ENCODE data around the gene CAB39L. TPM values are rescaled to one million over a fixed set of nuclear protein-coding genes. Genes with fewer than 3 reads are reported as not detected.
"Not testable (repeated sequence)": the region's sequence is repeated elsewhere in the genome, so short reads cannot be mapped to it uniquely, and the experiment has no call there.

The CAB39L gene
- total RNA-seq, 1 experiment from 2014 or later = 3.6 TPM

DNA sequence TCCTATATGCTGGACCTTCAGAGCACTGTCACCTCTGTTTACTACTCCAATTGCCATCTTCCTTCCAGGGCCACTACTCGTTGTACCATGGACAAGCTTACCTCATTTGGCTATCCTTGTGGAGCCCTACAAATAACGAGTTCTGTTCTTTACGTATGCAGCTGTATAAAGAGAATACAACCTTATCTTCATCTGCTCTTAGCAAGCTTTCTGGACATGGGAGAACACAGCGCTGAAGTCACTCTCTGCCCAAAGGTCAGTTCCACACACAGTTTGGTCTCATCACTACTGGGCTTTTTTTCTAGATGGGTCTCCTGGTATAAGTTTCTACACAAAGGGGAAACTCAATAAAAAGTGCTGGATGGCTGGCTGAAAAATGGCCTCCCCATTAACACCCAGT is 107.2 kb downstream of the CAB39L start:
- POLR2A ChIA-PET (ENCODE audit: low non-redundant PET) = no interaction called here
- TF ChIP-seq, protein P1, sequence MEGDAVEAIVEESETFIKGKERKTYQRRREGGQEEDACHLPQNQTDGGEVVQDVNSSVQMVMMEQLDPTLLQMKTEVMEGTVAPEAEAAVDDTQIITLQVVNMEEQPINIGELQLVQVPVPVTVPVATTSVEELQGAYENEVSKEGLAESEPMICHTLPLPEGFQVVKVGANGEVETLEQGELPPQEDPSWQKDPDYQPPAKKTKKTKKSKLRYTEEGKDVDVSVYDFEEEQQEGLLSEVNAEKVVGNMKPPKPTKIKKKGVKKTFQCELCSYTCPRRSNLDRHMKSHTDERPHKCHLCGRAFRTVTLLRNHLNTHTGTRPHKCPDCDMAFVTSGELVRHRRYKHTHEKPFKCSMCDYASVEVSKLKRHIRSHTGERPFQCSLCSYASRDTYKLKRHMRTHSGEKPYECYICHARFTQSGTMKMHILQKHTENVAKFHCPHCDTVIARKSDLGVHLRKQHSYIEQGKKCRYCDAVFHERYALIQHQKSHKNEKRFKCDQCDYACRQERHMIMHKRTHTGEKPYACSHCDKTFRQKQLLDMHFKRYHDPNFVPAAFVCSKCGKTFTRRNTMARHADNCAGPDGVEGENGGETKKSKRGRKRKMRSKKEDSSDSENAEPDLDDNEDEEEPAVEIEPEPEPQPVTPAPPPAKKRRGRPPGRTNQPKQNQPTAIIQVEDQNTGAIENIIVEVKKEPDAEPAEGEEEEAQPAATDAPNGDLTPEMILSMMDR (conservative IDR thresholded peaks at IDR 0.05; ENCODE audit: low read depth, low read length) = no peak
- TF ChIP-seq EZH2 (IDR thresholded peaks at IDR 0.05; ENCODE audit: borderline replicate concordance, low read depth, low read length, poor library complexity, severe bottlenecking) = no peak
- no peak overlapping the region for H3K27ac ChIP-seq (ENCODE audit: low read depth, low read length, poor library complexity, severe bottlenecking)
- no peaks in the 10 kb centered on the region for H3K4me1 ChIP-seq (ENCODE audit: insufficient read depth, low read length, poor library complexity, severe bottlenecking)
- H3K36me3 ChIP-seq (ENCODE audit: insufficient read depth, low read length, poor library complexity, severe bottlenecking) = no peaks in the 10 kb centered on the region
- CTCF ChIA-PET = no interaction called here
- H3K4me3 ChIP-seq (ENCODE audit: low read depth, low read length, poor library complexity, severe bottlenecking) = no peak overlapping the region
- intact Hi-C loops (cut with micrococcal nuclease; ENCODE audit: unreplicated experiment) = no loop called here
- no TSS peak for BruUV-seq (replicated peaks)
- H3K27me3 ChIP-seq (replicated peaks; ENCODE audit: insufficient read depth, low read depth, low read length, poor library complexity) = no peaks in the 10 kb centered on the region
- no peak for DNase-seq (ENCODE audit: low spot score)
- no peaks in the 10 kb centered on the region for H3K9me3 ChIP-seq (ENCODE audit: low read depth, low read length, poor library complexity, severe bottlenecking)

GRCh38 chr13:49330546-49330864 is 113.4 kb downstream of the CAB39L start:
- DNase-seq (ENCODE audit: low spot score) = no peak
- no peaks in the 10 kb centered on the region for H3K4me1 ChIP-seq (ENCODE audit: insufficient read depth, low read length, poor library complexity, severe bottlenecking)
- no peak overlapping the region for H3K27ac ChIP-seq (ENCODE audit: low read depth, low read length, poor library complexity, severe bottlenecking)
- BruUV-seq (replicated peaks) = no TSS peak
- CTCF ChIA-PET = no interaction called here
- intact Hi-C loops (cut with micrococcal nuclease; ENCODE audit: unreplicated experiment) = no loop called here
- no peak overlapping the region for H3K4me3 ChIP-seq (ENCODE audit: low read depth, low read length, poor library complexity, severe bottlenecking)
- no peaks in the 10 kb centered on the region for H3K36me3 ChIP-seq (ENCODE audit: insufficient read depth, low read length, poor library complexity, severe bottlenecking)
- TF ChIP-seq, protein P1 (conservative IDR thresholded peaks at IDR 0.05; ENCODE audit: low read depth, low read length) = no peak
- no peak for TF ChIP-seq EZH2 (IDR thresholded peaks at IDR 0.05; ENCODE audit: borderline replicate concordance, low read depth, low read length, poor library complexity, severe bottlenecking)
- H3K9me3 ChIP-seq (ENCODE audit: low read depth, low read length, poor library complexity, severe bottlenecking) = no peaks in the 10 kb centered on the region
- H3K27me3 ChIP-seq (replicated peaks; ENCODE audit: insufficient read depth, low read depth, low read length, poor library complexity) = no peaks in the 10 kb centered on the region
- POLR2A ChIA-PET (ENCODE audit: low non-redundant PET) = no interaction called here

DNA sequence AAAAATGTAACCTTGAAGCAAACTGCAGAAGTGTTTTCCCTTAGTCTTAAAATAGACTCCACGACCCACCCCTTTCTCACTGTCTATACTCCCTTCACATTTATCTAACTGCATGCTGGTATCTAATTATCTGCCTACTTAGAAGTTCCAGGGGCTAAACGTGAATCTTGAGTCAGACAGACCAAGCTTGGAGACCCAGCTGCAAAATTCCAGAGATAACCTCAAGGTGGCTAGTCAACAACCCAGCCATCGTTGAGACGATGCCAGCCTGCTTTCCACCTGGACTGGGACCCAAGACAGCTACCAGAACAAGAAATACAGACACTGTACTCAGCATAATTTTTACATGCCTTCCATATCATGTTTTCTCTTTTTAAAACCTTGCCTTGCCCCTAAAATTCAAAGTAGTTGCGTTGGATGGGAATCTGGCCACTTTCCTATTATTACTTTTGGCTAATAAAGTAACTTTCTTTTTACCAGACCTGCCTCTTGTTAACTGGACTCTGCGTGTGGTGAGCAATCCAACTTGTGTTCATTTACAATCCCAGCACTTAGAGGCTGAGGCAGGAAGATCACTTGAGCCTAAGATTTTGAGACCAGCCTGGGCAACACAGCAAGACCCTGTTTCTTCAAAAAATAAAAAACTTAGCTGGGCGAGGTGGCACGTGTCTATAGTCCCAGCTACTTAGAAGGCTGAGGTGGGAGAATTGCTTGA is 113.9 kb downstream of the CAB39L start:
- POLR2A ChIA-PET (ENCODE audit: low non-redundant PET) = interaction anchor here (0.6 kb wide), 1 partner anchor 17 kb away, joined by 3 read pairs; no protein-coding TSS in a partner anchor
- Histone ChIP-seq H3K27me3 (replicated peaks; ENCODE audit: insufficient read depth, low read depth, low read length, poor library complexity) (no peaks in the 10 kb centered on the region), H3K27ac (ENCODE audit: low read depth, low read length, poor library complexity, severe bottlenecking) (no peak overlapping the region), H3K4me1 (ENCODE audit: insufficient read depth, low read length, poor library complexity, severe bottlenecking) (no peaks in the 10 kb centered on the region), H3K4me3 (ENCODE audit: low read depth, low read length, poor library complexity, severe bottlenecking) (no peak overlapping the region), H3K36me3 (ENCODE audit: insufficient read depth, low read length, poor library complexity, severe bottlenecking) (no peaks in the 10 kb centered on the region), H3K9me3 (ENCODE audit: low read depth, low read length, poor library complexity, severe bottlenecking) (no peaks in the 10 kb centered on the region)
- no peak for TF ChIP-seq EZH2 (IDR thresholded peaks at IDR 0.05; ENCODE audit: borderline replicate concordance, low read depth, low read length, poor library complexity, severe bottlenecking)
- TF ChIP-seq, protein P1 (conservative IDR thresholded peaks at IDR 0.05; ENCODE audit: low read depth, low read length) = no peak
- CTCF ChIA-PET = no interaction called here
- intact Hi-C loops (cut with micrococcal nuclease; ENCODE audit: unreplicated experiment) = no loop called here
- no peak for DNase-seq (ENCODE audit: low spot score)
- BruUV-seq (replicated peaks) = no TSS peak

GRCh38 chr13:49327145-49327544 is 116.7 kb downstream of the CAB39L start:
- BruUV-seq (replicated peaks); DNase-seq (ENCODE audit: low spot score); intact Hi-C loops (cut with micrococcal nuclease; ENCODE audit: unreplicated experiment); H3K27me3 ChIP-seq (replicated peaks; ENCODE audit: insufficient read depth, low read depth, low read length, poor library complexity); CTCF ChIA-PET; POLR2A ChIA-PET (ENCODE audit: low non-redundant PET); H3K4me1 ChIP-seq (ENCODE audit: insufficient read depth, low read length, poor library complexity, severe bottlenecking); H3K27ac ChIP-seq (ENCODE audit: low read depth, low read length, poor library complexity, severe bottlenecking); H3K4me3 ChIP-seq (ENCODE audit: low read depth, low read length, poor library complexity, severe bottlenecking); H3K36me3 ChIP-seq (ENCODE audit: insufficient read depth, low read length, poor library complexity, severe bottlenecking); H3K9me3 ChIP-seq (ENCODE audit: low read depth, low read length, poor library complexity, severe bottlenecking): not testable (repeated sequence)
